Panc1 (cell line): ENCODE results near the gene MTG1.

Experiments
- POLR2AphosphoS5 ChIP-seq: IDR thresholded peaks from 2 replicates; pipeline ENCODE4 v1.6.1; 2012; ENCODE audit warnings: mild to moderate bottlenecking, low read depth, low read length, moderate library complexity
- TF ChIP-seq, protein P1 (sequence below), 2 experiments: IDR thresholded peaks; 2 replicates each; pipeline ENCODE4 v1.6.1; 2011 to 2012; ENCODE audit warnings: low read depth in 2 of 2, control low read depth in 1 of 2, low read length in 1 of 2, mild to moderate bottlenecking in 1 of 2, moderate library complexity in 1 of 2; ENCODE audit not compliant: insufficient read depth in 1 of 2

DNA sequence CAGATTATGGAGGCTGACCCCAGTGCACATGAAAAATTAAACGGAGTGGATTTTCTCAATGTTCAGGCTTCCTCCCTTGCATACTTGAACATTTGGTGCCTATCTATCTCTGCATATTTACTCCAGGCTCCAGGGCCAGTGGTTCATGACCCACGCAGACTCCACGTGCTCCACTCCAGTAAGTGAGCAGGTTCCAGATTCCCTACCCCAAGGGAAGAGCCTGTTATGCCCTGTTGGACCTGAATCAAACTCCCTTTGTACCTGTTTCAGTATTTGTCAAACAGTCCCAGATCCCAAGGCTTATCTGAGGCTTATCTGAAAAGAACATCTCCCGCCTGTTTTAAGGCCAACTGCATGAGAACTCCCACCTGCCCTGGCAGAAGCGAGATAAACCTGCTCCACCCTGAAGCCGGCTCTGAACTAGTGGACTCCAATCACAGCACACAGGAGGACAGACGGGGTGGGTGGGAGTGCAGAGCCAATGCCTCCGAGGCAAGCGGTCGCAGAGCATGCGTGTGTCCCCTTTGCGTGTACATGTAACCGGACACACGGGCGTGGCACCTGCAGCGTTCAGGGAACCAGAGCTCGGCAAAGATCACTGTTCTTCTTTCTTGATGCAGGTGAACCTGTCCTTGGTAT lies 33.9 kb upstream of the MTG1 start:
- TF ChIP-seq, protein P1, sequence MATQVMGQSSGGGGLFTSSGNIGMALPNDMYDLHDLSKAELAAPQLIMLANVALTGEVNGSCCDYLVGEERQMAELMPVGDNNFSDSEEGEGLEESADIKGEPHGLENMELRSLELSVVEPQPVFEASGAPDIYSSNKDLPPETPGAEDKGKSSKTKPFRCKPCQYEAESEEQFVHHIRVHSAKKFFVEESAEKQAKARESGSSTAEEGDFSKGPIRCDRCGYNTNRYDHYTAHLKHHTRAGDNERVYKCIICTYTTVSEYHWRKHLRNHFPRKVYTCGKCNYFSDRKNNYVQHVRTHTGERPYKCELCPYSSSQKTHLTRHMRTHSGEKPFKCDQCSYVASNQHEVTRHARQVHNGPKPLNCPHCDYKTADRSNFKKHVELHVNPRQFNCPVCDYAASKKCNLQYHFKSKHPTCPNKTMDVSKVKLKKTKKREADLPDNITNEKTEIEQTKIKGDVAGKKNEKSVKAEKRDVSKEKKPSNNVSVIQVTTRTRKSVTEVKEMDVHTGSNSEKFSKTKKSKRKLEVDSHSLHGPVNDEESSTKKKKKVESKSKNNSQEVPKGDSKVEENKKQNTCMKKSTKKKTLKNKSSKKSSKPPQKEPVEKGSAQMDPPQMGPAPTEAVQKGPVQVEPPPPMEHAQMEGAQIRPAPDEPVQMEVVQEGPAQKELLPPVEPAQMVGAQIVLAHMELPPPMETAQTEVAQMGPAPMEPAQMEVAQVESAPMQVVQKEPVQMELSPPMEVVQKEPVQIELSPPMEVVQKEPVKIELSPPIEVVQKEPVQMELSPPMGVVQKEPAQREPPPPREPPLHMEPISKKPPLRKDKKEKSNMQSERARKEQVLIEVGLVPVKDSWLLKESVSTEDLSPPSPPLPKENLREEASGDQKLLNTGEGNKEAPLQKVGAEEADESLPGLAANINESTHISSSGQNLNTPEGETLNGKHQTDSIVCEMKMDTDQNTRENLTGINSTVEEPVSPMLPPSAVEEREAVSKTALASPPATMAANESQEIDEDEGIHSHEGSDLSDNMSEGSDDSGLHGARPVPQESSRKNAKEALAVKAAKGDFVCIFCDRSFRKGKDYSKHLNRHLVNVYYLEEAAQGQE (IDR thresholded peaks at IDR 0.05; ENCODE audit: insufficient read depth in 1 of 2, low read depth in 2 of 2, low read length in 1 of 2): no peak
- no peak for TF ChIP-seq POLR2AphosphoS5
